Measurements from ENCODE around the gene PNLIPRP1. TPM values are rescaled to one million over a fixed set of nuclear protein-coding genes. Genes with fewer than 3 reads are reported as not detected.

PNLIPRP1 gene
- total RNA-seq, 2 donors from 2014 or later: not detected

- Mint-ChIP-seq H3K27ac (no peak overlapping the region), H3K36me3 (peaks cover 0 to 2% of the 10 kb centered on the region in 2 donors), H3K9me3 (peaks cover 0 to 12% of the 10 kb centered on the region in 2 donors)
- ATAC-seq (no peak), DNase-seq (ENCODE audit: low spot score in 2 of 2) (no peak)
These were observed 58.1 kb downstream of the PNLIPRP1 start for GRCh38 chr10:116648903-116649302.

- Mint-ChIP-seq H3K36me3 (peaks cover 0 to 4% of the 10 kb centered on the region in 2 donors), H3K27ac (no peak overlapping the region), H3K9me3 (peaks cover 0 to 12% of the 10 kb centered on the region in 2 donors)
- no peak for ATAC-seq
- no peak for DNase-seq (ENCODE audit: low spot score in 2 of 2)
These were observed 63.1 kb downstream of the PNLIPRP1 start for GRCh38 chr10:116653885-116654284.

GRCh38 chr10:116654816-116655215 lies 64.1 kb downstream of the PNLIPRP1 start:
- no peak for ATAC-seq
- no peak overlapping the region for H3K27ac Mint-ChIP-seq

GRCh38 chr10:116655568-116655967 lies 64.8 kb downstream of the PNLIPRP1 start:
- Mint-ChIP-seq H3K9me3 (peaks cover 0 to 8% of the 10 kb centered on the region in 2 donors), H3K36me3 (peaks cover 0 to 4% of the 10 kb centered on the region in 2 donors), H3K27ac (no peak overlapping the region)
- no peak for DNase-seq (ENCODE audit: low spot score in 2 of 2)
- no peak for ATAC-seq

More at GRCh38 chr10:116654816-116655215, 64.1 kb downstream of the PNLIPRP1 start:
- Mint-ChIP-seq H3K36me3 (peaks cover 0 to 4% of the 10 kb centered on the region in 2 donors), H3K9me3 (peaks cover 0 to 12% of the 10 kb centered on the region in 2 donors)
- DNase-seq (ENCODE audit: low spot score in 2 of 2): no peak

- Mint-ChIP-seq H3K9me3 (peaks cover 0 to 3% of the 10 kb centered on the region in 2 donors), H3K27ac (no peak overlapping the region), H3K36me3 (peaks cover 0 to 4% of the 10 kb centered on the region in 2 donors)
- ATAC-seq: no peak
- no peak for DNase-seq (ENCODE audit: low spot score in 2 of 2)
These were observed 65.3 kb downstream of the PNLIPRP1 start for GRCh38 chr10:116656044-116656443.

- Mint-ChIP-seq H3K36me3 (peaks cover 0 to 4% of the 10 kb centered on the region in 2 donors), H3K27ac (no peak overlapping the region), H3K9me3 (no peaks in the 10 kb centered on the region)
- no peak for ATAC-seq
- DNase-seq (ENCODE audit: low spot score in 2 of 2): no peak
These were observed 67.2 kb downstream of the PNLIPRP1 start for GRCh38 chr10:116657863-116658551.

Other genes with a start within 250 kb of the PNLIPRP1 start
- gene PNLIPRP3, start 163.1 kb upstream of the PNLIPRP1 start, total RNA-seq: not detected
- gene PNLIP, start 45.0 kb upstream of the PNLIPRP1 start, total RNA-seq: not detected
- not detected for gene PNLIPRP2, start 30.0 kb downstream of the PNLIPRP1 start, total RNA-seq
- gene HSPA12A, start 151.6 kb downstream of the PNLIPRP1 start, total RNA-seq: under 1 TPM in 1 of 2 donors, not detected in 1; 0.39 TPM